Panc1 (cell line): ENCODE results near the gene KCNK5. TPM values are rescaled to one million over a fixed set of nuclear protein-coding genes. Genes with fewer than 3 reads are reported as not detected.

Experiments
- ATAC-seq: fragments of 200-7000 bp; cut with Tn5 transposase; 2 replicates; pipeline ENCODE4 v1.9.1; 2020; ENCODE audit warnings: mild to moderate bottlenecking, moderate library complexity
- BruUV-seq: library from RNA; stranded (reverse); fragments of 400-500 nt; replicated peaks from 2 replicates; lab custom pipeline; 2021; lab: Mats Ljungman, UMichigan
- CTCF ChIA-PET: fragments of 300-600 bp; sonication (Branson Sonifier 250); formaldehyde crosslinking; loops from one replicate; lab custom pipeline; 2022; ENCODE audit warnings: antibody characterized with exemption; lab: Charles Lee
- POLR2A ChIA-PET: fragments of 300-600 bp; sonication (Branson Sonifier 250); formaldehyde crosslinking; loops from one replicate; lab custom pipeline; 2022; ENCODE audit warnings: antibody characterized with exemption; lab: Charles Lee
- DNase-seq: peaks from one replicate; pipeline ENCODE4 v3.0.0-alpha.2; 2010; ENCODE audit warnings: low read depth, low spot score
- H3K27ac ChIP-seq: 2 replicates; pipeline ENCODE4 v1.5.1; 2011; ENCODE audit warnings: mild to moderate bottlenecking, low read length, inconsistent platforms
- H3K27me3 ChIP-seq: fragments of 200-500 bp; sonication (Bioruptor generic); 2 replicates; pipeline ENCODE4 v1.6.0; 2014; ENCODE audit warnings: low read length, inconsistent platforms; ENCODE audit not compliant: control insufficient read depth, insufficient read depth
- H3K36me3 ChIP-seq: fragments of 200-500 bp; sonication (Bioruptor generic); 2 replicates; pipeline ENCODE4 v1.5.1; 2014; ENCODE audit warnings: inconsistent platforms, mild to moderate bottlenecking, low read length, moderate library complexity; ENCODE audit not compliant: control insufficient read depth, insufficient read depth
- H3K4me1 ChIP-seq: 2 replicates; pipeline ENCODE4 v1.5.1; 2011; ENCODE audit warnings: inconsistent platforms, mild to moderate bottlenecking, low read length, moderate library complexity; ENCODE audit not compliant: control insufficient read depth, insufficient read depth
- H3K4me3 ChIP-seq, 2 experiments: 2 replicates each; pipeline ENCODE4 v1.5.1; 2011 to 2012; ENCODE audit warnings: low read depth in 2 of 2, low read length in 2 of 2, mild to moderate bottlenecking in 2 of 2, inconsistent platforms in 1 of 2, moderate library complexity in 1 of 2
- H3K9me3 ChIP-seq: fragments of 200-500 bp; sonication (Bioruptor generic); 2 replicates; pipeline ENCODE4 v1.5.1; 2014; ENCODE audit warnings: low read depth, mild to moderate bottlenecking, inconsistent platforms, low read length, moderate library complexity; ENCODE audit not compliant: control insufficient read depth, insufficient read depth
- CTCF ChIP-seq: fragments of 450-650 bp; IDR thresholded peaks from 2 replicates; pipeline ENCODE4 v1.5.1; 2017; ENCODE audit warnings: mild to moderate bottlenecking
- POLR2AphosphoS5 ChIP-seq: IDR thresholded peaks from 2 replicates; pipeline ENCODE4 v1.6.1; 2012; ENCODE audit warnings: mild to moderate bottlenecking, low read depth, low read length, moderate library complexity
- REST ChIP-seq, 2 experiments: IDR thresholded peaks; 2 replicates each; pipeline ENCODE4 v1.6.1; 2011 to 2012; ENCODE audit warnings: low read depth in 2 of 2, control low read depth in 1 of 2, low read length in 1 of 2, mild to moderate bottlenecking in 1 of 2, moderate library complexity in 1 of 2; ENCODE audit not compliant: insufficient read depth in 1 of 2
- SIN3A ChIP-seq: IDR thresholded peaks from 2 replicates; pipeline ENCODE4 v1.6.1; 2012; ENCODE audit warnings: low read depth, mild to moderate bottlenecking, low read length, moderate library complexity, borderline replicate concordance; ENCODE audit not compliant: insufficient read depth
- TCF7L2 ChIP-seq: IDR thresholded peaks from 2 replicates; pipeline ENCODE4 v1.6.1; 2011; ENCODE audit warnings: mild to moderate bottlenecking, low read depth, low read length, inconsistent platforms
- in situ Hi-C: cut with HindIII; loops from 2 replicates; pipeline ENCODE4 v1.10.0; 2016; ENCODE audit warnings: low sequenced_read_pairs, low pct_unique_long_range_greater_than_20kb
- intact Hi-C: fragments of 100-400 bp; cut with micrococcal nuclease; formaldehyde crosslinking; loops from one replicate; pipeline ENCODE4 v1.10.0; 2022; ENCODE audit not compliant: unreplicated experiment
- total RNA-seq: library from RNA; stranded (reverse); gene quantifications from one replicate; pipeline ENCODE4 v1.2.1, GENCODE V29; 2021; ENCODE audit not compliant: unreplicated experiment

The KCNK5 gene
- total RNA-seq, 1 experiment from 2014 or later, result 0.77 TPM

DNA sequence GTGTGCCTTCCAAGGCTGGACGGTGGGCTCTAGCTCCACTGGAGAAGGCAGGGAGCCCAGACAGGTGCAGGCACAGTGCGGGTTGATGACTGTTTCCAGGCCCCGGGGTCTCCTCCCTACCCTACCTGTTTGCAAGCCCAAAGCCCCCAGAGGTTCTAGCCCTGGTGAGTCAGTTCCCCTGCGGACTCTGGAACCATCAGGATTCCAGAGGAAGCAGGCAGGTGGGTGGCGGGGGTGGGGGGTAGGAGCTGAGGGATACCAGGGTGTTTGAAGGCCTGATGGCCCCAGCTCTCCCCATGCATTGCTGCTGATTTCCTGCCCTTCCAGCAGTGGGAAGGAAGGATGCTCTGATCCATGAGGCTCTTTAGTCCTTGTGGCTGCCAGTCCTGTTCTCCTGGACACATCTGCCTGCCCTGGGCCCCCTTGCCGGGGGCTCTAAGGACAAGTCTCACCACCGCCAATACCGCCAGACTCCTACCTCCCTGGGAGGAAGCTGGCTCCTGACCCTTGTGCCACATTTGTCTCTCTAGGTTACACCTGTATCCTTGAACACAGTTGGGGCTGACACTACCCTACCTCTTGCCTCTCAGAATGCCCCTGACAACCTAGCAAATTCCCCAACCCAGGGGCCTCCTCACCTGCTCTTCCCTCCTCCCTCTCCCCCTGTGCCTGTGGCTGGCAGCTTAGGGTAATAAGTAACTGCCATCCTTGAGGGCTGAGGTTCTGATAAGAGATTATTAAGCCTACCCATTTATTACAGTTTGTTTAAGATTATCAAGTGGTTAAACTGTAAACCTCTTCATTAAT is 21.7 kb downstream of the KCNK5 start:
- H3K36me3 ChIP-seq, result no peaks in the 10 kb centered on the region
- H3K27me3 ChIP-seq, result no peaks in the 10 kb centered on the region; the same call in 1 of the 2 replicates
- ATAC-seq (no peak), DNase-seq (no peak)
- H3K27ac ChIP-seq, result no peak overlapping the region
- intact Hi-C loops, result no loop called here
- H3K4me1 ChIP-seq, result no peaks in the 10 kb centered on the region
- no TSS peak for BruUV-seq
- in situ Hi-C loops, result no loop called here
- no peaks in the 10 kb centered on the region for H3K9me3 ChIP-seq
- TF ChIP-seq REST (IDR thresholded peaks at IDR 0.05; ENCODE audit: insufficient read depth in 1 of 2, low read depth in 2 of 2, low read length in 1 of 2) (no peak), CTCF (no peak), POLR2AphosphoS5 (no peak), SIN3A (no peak), TCF7L2 (no peak)
- ChIA-PET POLR2A (interaction anchor here (0.6 kb wide), 1 partner anchor 17 kb away, joined by 5 read pairs; no protein-coding TSS in a partner anchor), CTCF (no interaction called here)
- H3K4me3 ChIP-seq, result no peak overlapping the region

DNA sequence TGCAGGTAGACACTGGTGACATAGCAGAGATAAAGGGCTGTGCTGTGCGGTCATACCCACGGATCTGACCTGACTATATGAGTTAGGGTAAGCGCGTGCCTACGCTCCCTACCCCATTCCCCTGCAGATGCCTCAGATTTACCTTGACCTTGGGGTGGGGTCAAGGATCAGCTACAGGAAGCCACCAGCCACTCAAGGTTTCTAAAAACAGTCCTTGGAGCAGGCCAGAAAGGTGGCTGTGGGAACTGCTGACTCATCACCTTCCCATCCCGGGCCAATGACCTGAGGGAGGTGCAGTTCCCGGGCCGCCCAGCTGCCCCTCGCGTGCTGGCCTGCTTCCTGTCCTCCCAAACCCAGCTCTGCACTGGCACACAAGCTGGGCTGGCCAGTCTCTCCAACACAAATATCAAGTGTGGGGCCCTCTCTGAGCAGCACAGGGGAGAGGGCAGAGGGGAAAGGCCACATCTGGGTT is 23.0 kb downstream of the KCNK5 start:
- in situ Hi-C loops (no loop called here), intact Hi-C loops (no loop called here)
- no TSS peak for BruUV-seq
- Histone ChIP-seq H3K4me1 (no peaks in the 10 kb centered on the region), H3K9me3 (no peaks in the 10 kb centered on the region), H3K27me3 (no peaks in the 10 kb centered on the region; the same call in 1 of the 2 replicates), H3K4me3 (no peak overlapping the region), H3K27ac (no peak overlapping the region), H3K36me3 (no peaks in the 10 kb centered on the region)
- CTCF ChIA-PET, result no interaction called here
- POLR2A ChIA-PET, result no interaction called here
- DNase-seq (no peak), ATAC-seq (no peak)
- TF ChIP-seq TCF7L2 (no peak), REST (IDR thresholded peaks at IDR 0.05; ENCODE audit: insufficient read depth in 1 of 2, low read depth in 2 of 2, low read length in 1 of 2) (no peak), CTCF (no peak), SIN3A (no peak), POLR2AphosphoS5 (no peak)
